ENCODE results near the gene GCHFR. TPM values are rescaled to one million over a fixed set of nuclear protein-coding genes. Genes with fewer than 3 reads are reported as not detected.

The GCHFR gene
- total and polyA plus RNA-seq, 10 of the 15 experiments (the other 5 are each of a cell fraction or from before 2014, with no cell fraction given): 10.5 to 94.0 (median 35.3) TPM

DNA sequence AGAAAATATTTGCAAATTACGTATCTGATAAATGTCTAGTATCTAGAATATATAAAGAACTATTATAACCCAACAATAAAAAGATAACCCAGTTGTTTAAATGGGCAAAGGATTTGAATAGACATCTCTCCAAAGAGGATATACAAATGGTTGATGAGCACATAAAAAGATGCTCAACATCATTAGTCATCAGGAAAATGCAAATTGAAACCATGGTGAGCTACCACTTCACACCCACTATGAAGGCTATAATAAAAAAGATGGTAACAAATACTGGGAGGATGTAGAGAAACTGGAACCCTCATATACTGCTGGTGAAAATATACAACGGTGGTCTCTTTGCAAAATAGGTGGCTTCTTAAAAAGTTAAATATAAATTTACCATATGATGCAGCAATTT is 40.9 kb upstream of the GCHFR start:
- ChIA-PET RAD21 (ENCODE audit: unreplicated experiment) (interaction anchor here (1.1 to 1.3 kb wide), 3 partner anchors 15 to 203 kb away, joined by 3 to 4 read pairs (median 3); no protein-coding TSS in a partner anchor), POLR2A (interaction anchor here (0.7 kb wide), 1 partner anchor 46 kb away, joined by 4 read pairs; no protein-coding TSS in a partner anchor), CTCF (interaction anchor here (0.6 to 2.0 kb wide), 3 partner anchors 10 to 20 kb away, joined by 3 to 5 read pairs (median 3); no protein-coding TSS in a partner anchor), SMC1A (ENCODE audit: uncharacterized antibody, unreplicated experiment) (interaction anchor here (0.8 to 1.2 kb wide), 5 partner anchors 9 to 63 kb away, joined by 3 to 6 read pairs (median 3); no protein-coding TSS in a partner anchor)
- no peak for FAIRE-seq
- Histone ChIP-seq H2AFZ (ENCODE audit: control insufficient read depth, low read depth, low read length) (no peak overlapping the region), H3K27ac (ENCODE audit: control insufficient read depth, insufficient read depth) (no peak overlapping the region), H3K36me3 (ENCODE audit: control insufficient read depth in 2 of 2, insufficient read depth in 2 of 2, low read length in 1 of 2) (peaks cover 0 to 1% of the 10 kb centered on the region in 2 experiments; a peak in 2 of 4 replicates), H3K79me2 (ENCODE audit: control insufficient read depth, insufficient read depth, low read length) (no peaks in the 10 kb centered on the region), H4K20me1 (ENCODE audit: control insufficient read depth, insufficient read depth) (no peaks in the 10 kb centered on the region), H3K27me3 (replicated peaks in 1 of 2; ENCODE audit: control insufficient read depth in 2 of 2, insufficient read depth in 2 of 2, low read length in 1 of 2) (no peaks in the 10 kb centered on the region), H3K9ac (ENCODE audit: control insufficient read depth, insufficient read depth, low read length) (no peak overlapping the region), H3K4me3 (no peak overlapping the region), H3K4me2 (ENCODE audit: control insufficient read depth, insufficient read depth) (no peak overlapping the region), H3K4me1 (ENCODE audit: control insufficient read depth, insufficient read depth, low read length) (no peaks in the 10 kb centered on the region), H3K9me3 (replicated peaks; ENCODE audit: control insufficient read depth, insufficient read depth, low read length) (no peaks in the 10 kb centered on the region)
- no peak for ATAC-seq
- DNase-seq (ENCODE audit: low read depth, low spot score): no peak
- TSS peak; percentile 50 for BruUV-seq (replicated peaks)
- in situ Hi-C loops (cut with MboI): no loop called here
- intact Hi-C loops (cut with micrococcal nuclease; ENCODE audit: unreplicated experiment): no loop called here
- 50% methylated on average over 2 of the region's 2 CpGs for WGBS (ENCODE audit: insufficient coverage, insufficient replicate concordance, low lambda C conversion rate, missing lambda C conversion rate)
- TF ChIP-seq YBX1 (IDR thresholded peaks at IDR 0.05) (no peak), HDAC2 (IDR thresholded peaks at IDR 0.05) (no peak), ZNF24 (IDR thresholded peaks at IDR 0.05) (no peak), SUZ12 (IDR thresholded peaks at IDR 0.05; ENCODE audit: unreplicated experiment) (no peak), ETV6 (conservative IDR thresholded peaks at IDR 0.05 in 1 of 2, IDR thresholded peaks at IDR 0.05 in 1 of 2; ENCODE audit: borderline replicate concordance in 1 of 2, low read depth in 1 of 2) (no peak), MEF2A (IDR thresholded peaks at IDR 0.05; ENCODE audit: insufficient read depth, low read depth, low read length) (no peak), FOS (IDR thresholded peaks at IDR 0.05; ENCODE audit: borderline replicate concordance, extremely low read depth, insufficient read length) (no peak), ZNF384 (IDR thresholded peaks at IDR 0.05; ENCODE audit: borderline replicate concordance, low read depth, low read length) (no peak), RAD51 (IDR thresholded peaks at IDR 0.05) (no peak), ZZZ3 (IDR thresholded peaks at IDR 0.05; ENCODE audit: control insufficient read depth, insufficient read length, low read depth) (no peak), PAX8 (IDR thresholded peaks at IDR 0.05) (no peak), RBBP5 (conservative IDR thresholded peaks at IDR 0.05) (no peak), BMI1 (IDR thresholded peaks at IDR 0.05; ENCODE audit: borderline replicate concordance) (no peak), NFXL1 (IDR thresholded peaks at IDR 0.05; ENCODE audit: borderline replicate concordance) (no peak)
- TF ChIP-seq, protein P1, sequence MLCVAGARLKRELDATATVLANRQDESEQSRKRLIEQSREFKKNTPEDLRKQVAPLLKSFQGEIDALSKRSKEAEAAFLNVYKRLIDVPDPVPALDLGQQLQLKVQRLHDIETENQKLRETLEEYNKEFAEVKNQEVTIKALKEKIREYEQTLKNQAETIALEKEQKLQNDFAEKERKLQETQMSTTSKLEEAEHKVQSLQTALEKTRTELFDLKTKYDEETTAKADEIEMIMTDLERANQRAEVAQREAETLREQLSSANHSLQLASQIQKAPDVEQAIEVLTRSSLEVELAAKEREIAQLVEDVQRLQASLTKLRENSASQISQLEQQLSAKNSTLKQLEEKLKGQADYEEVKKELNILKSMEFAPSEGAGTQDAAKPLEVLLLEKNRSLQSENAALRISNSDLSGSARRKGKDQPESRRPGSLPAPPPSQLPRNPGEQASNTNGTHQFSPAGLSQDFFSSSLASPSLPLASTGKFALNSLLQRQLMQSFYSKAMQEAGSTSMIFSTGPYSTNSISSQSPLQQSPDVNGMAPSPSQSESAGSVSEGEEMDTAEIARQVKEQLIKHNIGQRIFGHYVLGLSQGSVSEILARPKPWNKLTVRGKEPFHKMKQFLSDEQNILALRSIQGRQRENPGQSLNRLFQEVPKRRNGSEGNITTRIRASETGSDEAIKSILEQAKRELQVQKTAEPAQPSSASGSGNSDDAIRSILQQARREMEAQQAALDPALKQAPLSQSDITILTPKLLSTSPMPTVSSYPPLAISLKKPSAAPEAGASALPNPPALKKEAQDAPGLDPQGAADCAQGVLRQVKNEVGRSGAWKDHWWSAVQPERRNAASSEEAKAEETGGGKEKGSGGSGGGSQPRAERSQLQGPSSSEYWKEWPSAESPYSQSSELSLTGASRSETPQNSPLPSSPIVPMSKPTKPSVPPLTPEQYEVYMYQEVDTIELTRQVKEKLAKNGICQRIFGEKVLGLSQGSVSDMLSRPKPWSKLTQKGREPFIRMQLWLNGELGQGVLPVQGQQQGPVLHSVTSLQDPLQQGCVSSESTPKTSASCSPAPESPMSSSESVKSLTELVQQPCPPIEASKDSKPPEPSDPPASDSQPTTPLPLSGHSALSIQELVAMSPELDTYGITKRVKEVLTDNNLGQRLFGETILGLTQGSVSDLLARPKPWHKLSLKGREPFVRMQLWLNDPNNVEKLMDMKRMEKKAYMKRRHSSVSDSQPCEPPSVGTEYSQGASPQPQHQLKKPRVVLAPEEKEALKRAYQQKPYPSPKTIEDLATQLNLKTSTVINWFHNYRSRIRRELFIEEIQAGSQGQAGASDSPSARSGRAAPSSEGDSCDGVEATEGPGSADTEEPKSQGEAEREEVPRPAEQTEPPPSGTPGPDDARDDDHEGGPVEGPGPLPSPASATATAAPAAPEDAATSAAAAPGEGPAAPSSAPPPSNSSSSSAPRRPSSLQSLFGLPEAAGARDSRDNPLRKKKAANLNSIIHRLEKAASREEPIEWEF (IDR thresholded peaks at IDR 0.05; ENCODE audit: insufficient replicate concordance, low read depth, low read length): no peak
- TF ChIP-seq, protein P2, sequence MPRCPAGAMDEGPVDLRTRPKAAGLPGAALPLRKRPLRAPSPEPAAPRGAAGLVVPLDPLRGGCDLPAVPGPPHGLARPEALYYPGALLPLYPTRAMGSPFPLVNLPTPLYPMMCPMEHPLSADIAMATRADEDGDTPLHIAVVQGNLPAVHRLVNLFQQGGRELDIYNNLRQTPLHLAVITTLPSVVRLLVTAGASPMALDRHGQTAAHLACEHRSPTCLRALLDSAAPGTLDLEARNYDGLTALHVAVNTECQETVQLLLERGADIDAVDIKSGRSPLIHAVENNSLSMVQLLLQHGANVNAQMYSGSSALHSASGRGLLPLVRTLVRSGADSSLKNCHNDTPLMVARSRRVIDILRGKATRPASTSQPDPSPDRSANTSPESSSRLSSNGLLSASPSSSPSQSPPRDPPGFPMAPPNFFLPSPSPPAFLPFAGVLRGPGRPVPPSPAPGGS (IDR thresholded peaks at IDR 0.05; ENCODE audit: borderline replicate concordance, insufficient read depth, low read depth, low read length, poor library complexity, severe bottlenecking): no peak
- TF ChIP-seq, protein P3, sequence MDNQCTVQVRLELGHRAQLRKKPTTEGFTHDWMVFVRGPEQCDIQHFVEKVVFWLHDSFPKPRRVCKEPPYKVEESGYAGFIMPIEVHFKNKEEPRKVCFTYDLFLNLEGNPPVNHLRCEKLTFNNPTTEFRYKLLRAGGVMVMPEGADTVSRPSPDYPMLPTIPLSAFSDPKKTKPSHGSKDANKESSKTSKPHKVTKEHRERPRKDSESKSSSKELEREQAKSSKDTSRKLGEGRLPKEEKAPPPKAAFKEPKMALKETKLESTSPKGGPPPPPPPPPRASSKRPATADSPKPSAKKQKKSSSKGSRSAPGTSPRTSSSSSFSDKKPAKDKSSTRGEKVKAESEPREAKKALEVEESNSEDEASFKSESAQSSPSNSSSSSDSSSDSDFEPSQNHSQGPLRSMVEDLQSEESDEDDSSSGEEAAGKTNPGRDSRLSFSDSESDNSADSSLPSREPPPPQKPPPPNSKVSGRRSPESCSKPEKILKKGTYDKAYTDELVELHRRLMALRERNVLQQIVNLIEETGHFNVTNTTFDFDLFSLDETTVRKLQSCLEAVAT (IDR thresholded peaks at IDR 0.05): no peak
